SK-N-MC (cell line): Measurements from ENCODE around the gene VGLL4.
A peak's percentile ranks its signal among the peaks of the same experiment; 100 is the strongest.

Experiments
- DNase-seq: peaks from one replicate; pipeline ENCODE4 v3.0.0-alpha.2; 2011; ENCODE audit warnings: low read depth, low spot score
- H3K27ac ChIP-seq: fragments of 200-600 bp; sonication (generic); 2 replicates; pipeline ENCODE4 v1.5.1; 2016; ENCODE audit warnings: mixed run types
- H3K36me3 ChIP-seq: fragments of 200-600 bp; sonication (generic); 2 replicates; pipeline ENCODE4 v1.6.1; 2017; ENCODE audit warnings: antibody characterized with exemption, low read length, mixed read lengths; ENCODE audit not compliant: insufficient read depth
- H3K4me3 ChIP-seq: fragments of 200-600 bp; sonication (generic); 2 replicates; pipeline ENCODE4 v1.5.1; 2016
- H3K9ac ChIP-seq: fragments of 200-600 bp; sonication (generic); 2 replicates; pipeline ENCODE4 v1.8.0; 2017; ENCODE audit warnings: mixed run types, mixed read lengths; ENCODE audit not compliant: insufficient read length
- H3K9me3 ChIP-seq: fragments of 200-600 bp; sonication (generic); 2 replicates; pipeline ENCODE4 v1.6.1; 2017; ENCODE audit warnings: low read depth, mild to moderate bottlenecking, antibody characterized with exemption, low read length, moderate library complexity, mixed read lengths
- EZH2 ChIP-seq: fragments of 200-600 bp; sonication (generic); IDR thresholded peaks from one replicate; pipeline ENCODE4 v1.6.1; 2017; ENCODE audit warnings: antibody characterized with exemption
- FOXP2 ChIP-seq: optimal IDR thresholded peaks from 2 replicates; pipeline ENCODE3; 2011; ENCODE audit warnings: mild to moderate bottlenecking, moderate library complexity; ENCODE audit not compliant: insufficient read depth; ENCODE audit errors: extremely low read length, control extremely low read depth
- POLR2AphosphoS5 ChIP-seq: IDR thresholded peaks from 2 replicates; pipeline ENCODE4 v1.6.1; 2012; ENCODE audit warnings: mild to moderate bottlenecking, low read depth, low read length, borderline replicate concordance

The VGLL4 gene

DNA sequence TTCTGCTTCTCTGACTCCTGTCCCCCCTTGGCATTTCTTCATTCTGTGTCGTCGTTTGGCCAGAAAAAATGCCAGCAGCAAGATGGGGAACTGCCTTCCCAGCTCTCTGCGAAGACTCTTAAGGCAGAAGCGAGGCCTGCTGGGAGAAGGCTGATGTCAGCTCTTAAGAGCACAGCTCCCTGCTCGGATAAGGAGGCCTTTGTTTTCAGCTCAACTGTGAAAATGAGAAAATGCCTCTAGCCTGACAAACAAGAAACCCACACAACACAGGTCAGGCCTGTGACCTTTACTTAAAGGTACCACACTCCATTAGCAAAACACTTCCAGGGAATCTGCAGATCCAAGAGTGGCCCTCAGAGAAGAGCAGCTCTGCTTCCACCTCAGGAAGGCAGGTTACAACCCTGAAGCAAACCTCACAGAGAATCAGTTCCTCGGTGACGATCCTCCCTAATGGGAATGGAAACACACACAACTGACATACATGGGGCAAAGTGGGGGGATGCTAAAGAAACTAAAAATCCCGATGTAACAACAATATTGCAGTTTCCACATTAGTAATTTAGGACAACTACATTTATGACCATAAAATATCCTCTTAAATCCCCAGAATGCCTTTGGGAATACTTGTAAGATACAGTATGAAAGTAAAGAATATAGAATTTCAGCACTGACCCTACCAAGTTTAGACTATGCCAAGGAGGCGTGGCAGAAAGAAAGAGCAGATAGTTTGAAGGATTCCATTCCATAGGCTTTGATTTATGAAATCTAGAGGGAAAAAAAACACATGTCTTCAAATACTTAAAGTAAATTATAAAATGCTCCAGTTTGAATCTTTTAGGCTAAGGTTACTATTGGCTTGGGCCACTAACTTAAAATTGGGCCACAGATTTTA is 52.1 kb downstream of the VGLL4 start:
- peak overlapping the region; percentile 20 for H3K9ac ChIP-seq
- H3K27ac ChIP-seq: peak overlapping the region; percentile 87
- no peaks in the 10 kb centered on the region for H3K9me3 ChIP-seq
- H3K36me3 ChIP-seq: no peaks in the 10 kb centered on the region
- no peak for TF ChIP-seq POLR2AphosphoS5
- TF ChIP-seq FOXP2: no peak
- TF ChIP-seq EZH2: no peak
- no peak for DNase-seq
- peak overlapping the region; percentile 38; the same call in 1 of the 2 replicates for H3K4me3 ChIP-seq

GRCh38 chr3:11591002-11591355 is 52.7 kb downstream of the VGLL4 start:
- TF ChIP-seq POLR2AphosphoS5 (no peak), FOXP2 (no peak), EZH2 (no peak)
- no peak for DNase-seq
- no peaks in the 10 kb centered on the region for H3K36me3 ChIP-seq
- peak overlapping the region; percentile 87 for H3K27ac ChIP-seq
- no peak overlapping the region for H3K9ac ChIP-seq
- no peaks in the 10 kb centered on the region for H3K9me3 ChIP-seq
- H3K4me3 ChIP-seq: no peak overlapping the region

- no peak overlapping the region for H3K9ac ChIP-seq
- no peak for DNase-seq
- no peaks in the 10 kb centered on the region for H3K9me3 ChIP-seq
- H3K27ac ChIP-seq: no peak overlapping the region
- H3K36me3 ChIP-seq: no peaks in the 10 kb centered on the region
- no peak for TF ChIP-seq POLR2AphosphoS5
- no peak for TF ChIP-seq FOXP2
- TF ChIP-seq EZH2: no peak
- no peak overlapping the region for H3K4me3 ChIP-seq
These were observed 54.0 kb downstream of the VGLL4 start for GRCh38 chr3:11589706-11590105.

GRCh38 chr3:11588755-11589154 is 55.0 kb downstream of the VGLL4 start:
- Histone ChIP-seq H3K9ac (no peak overlapping the region), H3K36me3 (no peaks in the 10 kb centered on the region), H3K9me3 (no peaks in the 10 kb centered on the region), H3K4me3 (no peak overlapping the region), H3K27ac (no peak overlapping the region)
- no peak for TF ChIP-seq EZH2
- TF ChIP-seq FOXP2: no peak
- TF ChIP-seq POLR2AphosphoS5: no peak
- DNase-seq: no peak

- no peaks in the 10 kb centered on the region for H3K9me3 ChIP-seq
- no peak overlapping the region for H3K27ac ChIP-seq
- no peaks in the 10 kb centered on the region for H3K36me3 ChIP-seq
- H3K9ac ChIP-seq: no peak overlapping the region
- no peak for TF ChIP-seq FOXP2
- TF ChIP-seq EZH2: no peak
- TF ChIP-seq POLR2AphosphoS5: no peak
- no peak for DNase-seq
- H3K4me3 ChIP-seq: no peak overlapping the region
These were observed 55.4 kb downstream of the VGLL4 start for GRCh38 chr3:11588338-11588737.

DNA sequence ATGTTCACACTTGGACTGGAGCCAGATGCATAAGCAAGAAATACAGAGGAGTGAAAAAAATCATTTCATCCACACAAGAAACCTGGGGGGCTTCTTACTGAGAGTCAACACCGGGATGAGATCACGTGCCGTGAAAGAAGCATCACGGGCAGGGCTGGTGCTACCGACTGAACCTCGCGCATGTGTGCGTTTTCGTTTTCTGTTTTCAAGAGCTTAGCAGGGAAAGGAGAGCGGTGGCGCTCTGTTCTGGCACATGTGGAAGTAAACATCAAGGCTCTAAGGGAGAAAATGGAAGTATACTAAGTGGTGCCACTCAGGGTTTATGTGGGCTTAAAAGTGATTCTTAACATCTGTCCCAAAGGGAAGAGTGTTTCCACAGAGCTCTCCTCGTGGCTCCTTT is 55.9 kb downstream of the VGLL4 start:
- Histone ChIP-seq H3K27ac (no peak overlapping the region), H3K9me3 (no peaks in the 10 kb centered on the region)
- TF ChIP-seq POLR2AphosphoS5 (no peak), FOXP2 (no peak), EZH2 (no peak)

DNA sequence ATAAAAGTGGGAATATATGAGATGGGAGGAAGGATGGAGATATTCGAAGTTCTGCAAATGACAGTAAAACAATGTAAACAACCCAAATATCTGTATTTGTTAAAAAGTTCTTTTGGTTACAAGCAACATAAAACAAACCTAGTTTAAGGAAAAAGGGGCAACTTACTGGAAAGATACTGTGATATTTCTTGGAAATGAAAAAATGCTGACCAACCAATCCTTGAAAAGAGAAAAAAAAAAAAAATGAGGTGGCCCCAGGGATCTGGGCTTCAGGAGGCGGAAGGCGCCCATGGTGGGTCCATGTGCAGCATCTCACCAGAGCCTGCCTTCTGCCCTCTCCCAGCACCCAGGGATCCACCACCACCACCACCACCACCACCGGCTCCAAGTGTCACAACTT is 59.1 kb downstream of the VGLL4 start:
- no peak for DNase-seq
- Histone ChIP-seq H3K4me3 (no peak overlapping the region), H3K9ac (no peak overlapping the region), H3K9me3 (no peaks in the 10 kb centered on the region), H3K36me3 (no peaks in the 10 kb centered on the region), H3K27ac (no peak overlapping the region)
- TF ChIP-seq POLR2AphosphoS5: no peak
- TF ChIP-seq EZH2: no peak
- no peak for TF ChIP-seq FOXP2

More for the DNA sequence above, 55.9 kb downstream of the VGLL4 start:
- Histone ChIP-seq H3K9ac (no peak overlapping the region), H3K4me3 (no peak overlapping the region), H3K36me3 (no peaks in the 10 kb centered on the region)
- no peak for DNase-seq

GRCh38 chr3:11583638-11584046 is 60.1 kb downstream of the VGLL4 start:
- H3K9me3 ChIP-seq: no peaks in the 10 kb centered on the region
- no peak overlapping the region for H3K4me3 ChIP-seq
- H3K36me3 ChIP-seq: no peaks in the 10 kb centered on the region
- H3K9ac ChIP-seq: no peak overlapping the region
- DNase-seq: no peak
- TF ChIP-seq EZH2 (no peak), POLR2AphosphoS5 (no peak), FOXP2 (no peak)
- H3K27ac ChIP-seq: no peak overlapping the region
